ENCODE results near the gene KRTAP6-1.

KRTAP6-1 gene

DNA sequence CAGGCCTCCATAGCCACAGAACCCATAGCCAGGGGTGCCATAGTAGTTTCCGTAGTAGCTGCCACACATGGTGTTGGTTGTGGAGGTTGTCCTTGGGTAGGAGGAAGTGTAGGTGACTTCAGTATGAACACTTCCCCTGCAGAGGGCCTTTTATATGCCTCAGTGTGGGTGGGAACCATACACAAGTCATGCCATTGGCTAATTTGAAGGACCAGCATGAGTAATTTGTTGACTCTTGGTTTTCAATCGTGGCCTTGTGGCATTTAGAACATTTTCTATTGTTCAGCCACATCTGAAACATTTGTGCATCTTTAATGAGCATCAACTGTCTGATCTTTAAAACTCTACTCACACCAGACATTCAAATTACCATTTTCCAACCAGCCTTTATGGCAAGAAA is at the start of gene KRTAP6-1:
TSS of gene KRTAP6-1 (minus strand) at position 95 of the 400 bp plus-strand sequence. CDS start at position 69, 26 bp downstream.
- no peak for DNase-seq (ENCODE audit: low read depth)

DNA sequence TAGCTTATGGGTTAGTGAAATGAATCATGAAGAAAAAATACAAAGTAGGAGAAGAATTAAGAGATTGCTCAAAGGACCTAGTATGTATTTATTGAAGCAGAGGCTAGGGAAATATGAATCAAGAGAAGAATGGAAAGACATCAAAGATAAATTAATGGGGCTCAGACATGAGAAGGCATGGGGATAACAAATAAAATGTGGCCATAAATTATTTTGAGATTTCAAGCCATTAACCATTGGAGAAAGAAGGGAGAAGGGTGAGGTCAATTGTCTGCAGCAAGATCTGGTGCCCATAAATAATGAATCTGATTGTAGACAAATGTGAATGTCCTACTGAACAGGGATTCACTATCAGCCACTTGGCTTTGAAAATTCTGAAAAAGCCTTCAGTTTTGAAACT is 39.2 kb upstream of the KRTAP6-1 start:
- no peak for DNase-seq (ENCODE audit: low read depth)

GRCh38 chr21:30646904-30647414 is 33.2 kb upstream of the KRTAP6-1 start:
- no peak for DNase-seq (ENCODE audit: low read depth)

DNA sequence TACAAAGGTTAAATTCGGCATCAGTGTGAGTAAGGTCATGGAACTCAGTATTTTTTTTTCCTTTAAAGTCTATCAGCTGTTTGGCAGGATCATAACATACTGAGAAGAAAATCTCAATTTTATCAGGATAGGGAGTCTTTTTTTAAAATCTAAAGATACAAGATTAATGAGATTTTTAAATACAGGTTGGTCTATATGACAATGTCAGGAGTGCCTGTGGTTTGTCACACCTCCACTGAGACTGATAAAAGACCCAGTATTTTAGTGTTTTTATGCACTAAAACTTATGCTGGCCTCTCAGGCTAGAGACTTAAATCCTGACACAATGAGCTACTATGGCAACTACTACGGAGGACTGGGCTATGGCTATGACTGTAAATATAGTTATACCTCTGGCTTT is 28.8 kb upstream of the KRTAP6-1 start, which contains the start of gene KRTAP20-3:
TSS of gene KRTAP20-3 (plus strand) at position 301 of the 400 bp plus-strand sequence.
- DNase-seq (ENCODE audit: low read depth): no peak

GRCh38 chr21:30638686-30639085 is 25.0 kb upstream of the KRTAP6-1 start:
- no peak for DNase-seq (ENCODE audit: low read depth)

- no peak for DNase-seq (ENCODE audit: low read depth)
Measured at GRCh38 chr21:30634906-30635305, 21.2 kb upstream of the KRTAP6-1 start, which contains the start of gene KRTAP20-2. Gene KRTAP20-2, plus strand, starts transcription at chr21:30635206. Its CDS starts 58 bp downstream, at chr21:30635264.

DNA sequence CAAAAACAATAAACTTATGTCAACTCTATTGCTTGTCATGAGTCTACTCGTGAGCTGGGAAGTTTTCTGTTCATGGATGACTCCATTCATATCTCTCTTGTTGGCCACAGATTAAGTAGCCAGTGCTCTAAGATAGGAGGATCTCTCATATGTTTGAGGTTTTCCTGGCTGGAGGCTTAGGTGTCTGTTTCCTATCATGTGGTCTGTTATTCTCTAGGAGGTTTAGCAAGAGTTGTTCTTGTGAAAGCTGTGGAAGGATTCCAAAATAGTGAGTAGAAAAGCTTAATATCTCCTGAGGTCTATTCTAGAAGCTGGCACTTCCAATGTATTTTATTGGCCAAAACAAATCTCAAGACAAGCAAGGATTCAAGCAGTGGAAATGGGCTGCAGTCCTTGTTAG is 15.5 kb upstream of the KRTAP6-1 start:
- no peak for DNase-seq (ENCODE audit: low read depth)

DNA sequence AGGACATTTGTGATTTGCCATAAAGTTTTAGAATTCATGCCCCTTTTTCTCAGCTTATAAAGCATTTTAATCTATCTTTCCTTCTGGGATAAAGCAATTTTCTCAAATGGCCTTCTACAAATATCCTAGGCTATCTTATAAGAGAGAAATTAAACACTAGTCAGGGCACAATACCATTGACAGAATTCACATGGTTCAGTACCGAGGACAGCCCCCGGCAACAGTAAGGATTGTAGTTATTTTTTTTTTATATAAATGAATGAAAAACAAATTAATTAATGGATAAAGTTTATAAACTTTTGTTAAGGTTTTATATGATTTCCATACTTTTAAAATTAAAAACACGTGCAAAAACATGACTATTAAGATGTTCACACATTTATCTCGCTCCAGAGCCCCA is 14.4 kb upstream of the KRTAP6-1 start:
- DNase-seq (ENCODE audit: low read depth): no peak

- no peak for DNase-seq (ENCODE audit: low read depth)
Measured at GRCh38 chr21:30625449-30626165, 11.9 kb upstream of the KRTAP6-1 start.

- no peak for DNase-seq (ENCODE audit: low read depth)
Measured at GRCh38 chr21:30623362-30623761, 9.6 kb upstream of the KRTAP6-1 start.

DNA sequence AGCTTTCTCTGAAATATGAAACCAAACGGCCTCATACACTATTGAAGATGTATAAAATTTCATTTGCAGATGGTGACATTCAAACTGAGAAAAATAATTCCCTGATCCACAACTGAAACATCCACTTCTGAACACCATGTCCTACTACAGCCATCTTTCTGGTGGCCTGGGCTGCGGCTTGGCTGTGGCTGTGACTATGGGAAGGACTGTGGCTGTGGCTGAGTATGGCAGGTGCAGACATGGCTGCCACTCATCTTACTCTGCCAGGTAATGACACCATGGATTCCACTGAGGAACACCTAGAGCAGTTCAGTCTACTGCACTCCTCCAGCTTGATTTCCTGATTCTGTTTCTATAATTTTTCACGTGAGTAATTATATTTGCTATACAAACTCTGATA is 6.8 kb upstream of the KRTAP6-1 start, which contains the start of gene KRTAP20-4:
TSS of gene KRTAP20-4 (plus strand) at position 106 of the 400 bp plus-strand sequence.
- DNase-seq (ENCODE audit: low read depth): no peak

- DNase-seq (ENCODE audit: low read depth): no peak
Measured at GRCh38 chr21:30620080-30620479, 6.3 kb upstream of the KRTAP6-1 start.

DNA sequence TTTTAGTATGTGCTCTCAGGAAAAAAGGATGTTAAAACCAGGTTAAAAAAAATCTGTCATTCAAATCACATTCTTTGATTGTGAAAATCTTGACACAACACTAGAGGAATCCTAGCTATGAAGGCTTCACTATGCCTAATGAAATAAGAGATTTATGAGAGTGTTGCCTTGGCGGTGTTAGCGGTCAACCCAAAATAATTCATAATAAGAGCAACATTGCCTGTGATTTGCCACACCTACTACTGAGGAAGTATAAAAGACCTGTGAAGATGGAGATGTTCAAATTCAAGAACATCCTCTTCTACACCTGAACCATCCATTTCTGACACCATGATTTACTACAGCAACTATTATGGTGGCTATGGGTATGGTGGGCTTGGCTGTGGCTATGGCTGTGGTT is 2.4 kb upstream of the KRTAP6-1 start, which contains the start of gene KRTAP20-1:
TSS of gene KRTAP20-1 (plus strand) at position 301 of the 400 bp plus-strand sequence. CDS start at position 331, 30 bp downstream.
- DNase-seq (ENCODE audit: low read depth): no peak

- no peak for DNase-seq (ENCODE audit: low read depth)
Measured at GRCh38 chr21:30615199-30615598, 1.5 kb upstream of the KRTAP6-1 start.

DNA sequence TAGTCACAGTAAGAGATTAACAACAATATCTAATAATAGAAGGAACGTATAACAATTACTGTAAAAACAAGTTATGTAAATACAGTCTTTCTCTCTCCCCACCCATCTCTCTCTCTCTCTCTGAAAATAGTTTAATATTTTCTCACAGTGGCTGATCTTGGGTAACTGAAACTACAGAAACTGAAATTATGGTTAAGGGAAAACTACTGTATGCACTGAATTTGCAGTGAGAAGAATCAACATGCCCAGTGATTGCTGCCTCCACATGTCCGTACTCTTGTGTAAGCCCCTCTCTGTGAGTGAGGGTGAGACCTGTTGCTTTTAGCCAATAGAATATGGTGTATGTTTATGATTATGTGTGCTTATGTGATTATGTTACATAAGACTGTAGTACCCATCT is 1.6 kb downstream of the KRTAP6-1 start:
- DNase-seq (ENCODE audit: low read depth): no peak

DNA sequence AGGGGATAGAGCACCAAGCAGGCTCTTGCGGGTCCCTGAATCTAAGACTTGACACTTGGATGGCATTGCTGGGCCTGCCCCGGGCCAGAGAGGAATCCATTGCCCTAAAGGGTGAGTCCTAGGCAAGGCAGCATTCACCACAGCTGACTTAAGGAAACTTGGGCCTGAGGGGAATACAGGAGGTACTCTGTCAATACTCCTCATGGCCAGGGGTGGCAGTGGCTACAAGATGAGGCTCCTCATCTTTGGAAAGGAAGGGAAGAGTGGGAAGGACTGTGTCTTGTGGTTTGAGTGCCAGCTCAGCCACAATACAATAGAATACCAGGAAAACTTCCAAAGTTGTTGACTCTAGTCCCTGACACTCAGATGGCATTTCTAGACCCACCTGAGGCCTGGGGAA is 7.8 kb downstream of the KRTAP6-1 start:
- no peak for DNase-seq (ENCODE audit: low read depth)

DNA sequence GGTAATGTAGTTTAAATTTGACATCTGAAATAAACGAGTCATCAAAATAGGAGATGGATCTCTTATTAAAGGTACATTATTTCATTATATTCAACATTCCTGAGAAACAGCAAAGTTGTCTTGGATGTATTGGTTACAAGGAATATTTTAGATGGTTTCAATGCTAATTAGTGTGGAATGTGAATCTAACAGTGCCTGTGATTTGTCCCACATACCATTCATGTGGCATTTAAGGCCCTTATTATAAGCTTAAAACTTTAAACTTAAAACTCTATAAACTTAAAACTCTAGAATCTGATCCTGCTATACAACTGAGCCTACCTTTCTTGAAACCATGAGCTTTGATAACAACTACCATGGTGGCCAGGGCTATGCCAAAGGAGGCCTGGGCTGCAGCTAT is 12.9 kb downstream of the KRTAP6-1 start, which contains the start of gene KRTAP22-1:
TSS of gene KRTAP22-1 (plus strand) at position 301 of the 400 bp plus-strand sequence.
- DNase-seq (ENCODE audit: low read depth): no peak

DNA sequence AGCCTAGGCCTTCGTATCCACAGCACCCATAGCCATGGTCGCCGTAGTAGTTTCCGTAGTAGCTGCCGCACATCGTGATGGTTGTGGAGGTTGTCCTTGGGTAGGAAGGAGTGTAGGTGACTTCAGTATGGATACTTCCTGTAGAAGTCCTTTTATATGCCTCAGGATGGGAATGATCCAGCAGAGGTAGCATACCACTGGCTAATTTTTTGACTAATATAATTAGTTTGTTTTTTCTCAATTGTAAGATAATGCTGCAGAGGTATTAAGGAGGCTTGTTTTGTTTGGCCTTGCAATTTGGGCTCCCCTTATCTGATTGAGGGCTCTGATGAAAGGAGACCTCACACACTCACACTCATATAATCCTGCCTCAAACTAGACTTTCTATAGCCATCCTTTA is 14.9 kb downstream of the KRTAP6-1 start, which contains the start of gene KRTAP6-2:
TSS of gene KRTAP6-2 (minus strand) at position 101 of the 400 bp plus-strand sequence. CDS start at position 73, 28 bp downstream.
- DNase-seq (ENCODE audit: low read depth): no peak

GRCh38 chr21:30592140-30592539 is 21.6 kb downstream of the KRTAP6-1 start, which contains the start of gene KRTAP6-3:
Gene KRTAP6-3, plus strand, starts transcription at chr21:30592440. Its CDS starts 6 bp downstream, at chr21:30592446.
- DNase-seq (ENCODE audit: low read depth): no peak

DNA sequence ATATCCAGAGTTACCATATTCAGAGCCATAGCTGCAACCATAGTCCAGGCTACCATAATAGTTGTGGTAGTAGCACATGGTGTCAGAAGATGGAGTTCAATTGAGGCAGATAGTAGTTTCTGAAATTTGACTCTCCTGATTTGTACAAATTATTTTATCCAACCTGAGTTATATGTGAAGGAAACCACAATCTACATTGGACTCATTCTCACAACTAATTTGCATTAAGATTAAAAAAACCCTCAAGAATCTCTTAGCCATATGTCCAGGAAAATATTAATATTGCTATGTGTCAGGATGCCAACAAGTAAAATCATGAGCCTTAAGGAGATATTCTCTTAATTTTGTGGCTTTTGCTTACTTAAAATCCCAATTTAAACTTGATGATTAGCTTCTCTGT is 23.4 kb downstream of the KRTAP6-1 start, which contains the start of gene KRTAP22-2:
TSS of gene KRTAP22-2 (minus strand) at position 101 of the 400 bp plus-strand sequence.
- DNase-seq (ENCODE audit: low read depth): no peak

DNA sequence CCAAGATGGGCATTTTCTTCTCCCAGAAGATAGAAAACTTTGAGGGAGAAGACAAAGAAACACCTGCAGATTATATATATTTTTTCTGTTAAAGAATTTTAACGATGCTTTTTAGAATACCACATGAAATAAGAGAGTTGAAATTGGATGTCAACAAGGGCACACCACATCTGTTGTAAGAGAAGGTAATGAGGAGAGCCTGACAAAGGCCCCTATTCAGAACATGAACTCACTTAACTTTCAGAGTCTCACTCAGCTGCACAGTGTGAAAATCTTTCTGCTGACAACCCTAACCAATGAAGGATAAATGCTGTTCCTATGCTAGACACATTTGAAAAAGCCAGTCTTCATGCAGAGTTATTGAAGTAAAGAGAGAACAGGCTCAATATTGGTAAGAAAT is 30.9 kb downstream of the KRTAP6-1 start:
- DNase-seq (ENCODE audit: low read depth): no peak

DNA sequence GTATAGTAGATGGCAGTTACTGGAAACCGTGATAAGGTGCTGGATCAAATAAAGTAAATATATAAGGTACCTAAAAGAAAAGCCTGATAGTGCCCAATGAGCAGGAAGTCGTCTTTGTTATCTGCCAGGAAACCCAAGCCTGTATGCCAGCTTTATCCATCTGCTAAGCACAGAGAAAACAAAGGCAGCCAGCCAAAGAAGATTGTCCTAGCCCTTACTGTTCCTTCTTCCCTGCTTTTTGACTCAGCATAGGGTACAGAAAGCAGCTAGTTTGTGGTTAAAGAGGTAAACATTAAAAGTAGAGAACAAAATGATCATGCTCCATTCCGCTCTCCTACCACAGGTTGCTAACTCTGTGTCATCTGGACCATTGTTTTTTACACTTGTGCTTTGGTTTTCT is 33.6 kb downstream of the KRTAP6-1 start:
- no peak for DNase-seq (ENCODE audit: low read depth)

- no peak for DNase-seq (ENCODE audit: low read depth)
Measured at GRCh38 chr21:30579346-30579745, 34.4 kb downstream of the KRTAP6-1 start.
